ENCODE measurements around the gene OR5B3. TPM values are rescaled to one million over a fixed set of nuclear protein-coding genes. Genes with fewer than 3 reads are reported as not detected.

Gene OR5B3
- total RNA-seq, 1 experiment from 2014 or later = not detected

GRCh38 chr11:58438486-58438885 lies 31.8 kb upstream of the OR5B3 start (continued):
- TF ChIP-seq STAT6 (CRISPR knock-in tag; conservative IDR thresholded peaks at IDR 0.05; ENCODE audit: low read depth) (no peak), JUN (CRISPR knock-in tag; IDR thresholded peaks at IDR 0.05) (no peak), NFYB (CRISPR knock-in tag; conservative IDR thresholded peaks at IDR 0.05; ENCODE audit: low read depth) (no peak)

- CTCF ChIA-PET = no interaction called here
- H3K4me3 Mint-ChIP-seq = no peak overlapping the region
- ATAC-seq (no peak), DNase-seq (ENCODE audit: low spot score) (no peak)
- H3K9me3 Mint-ChIP-seq = peaks cover 16% of the 10 kb centered on the region
- H3K27ac Mint-ChIP-seq = no peak overlapping the region
- POLR2A ChIA-PET = no interaction called here
- TF ChIP-seq PRDM15 (CRISPR knock-in tag; IDR thresholded peaks at IDR 0.05) (no peak), ZNF281 (CRISPR knock-in tag; IDR thresholded peaks at IDR 0.05) (no peak), MXD4 (CRISPR knock-in tag; IDR thresholded peaks at IDR 0.05; ENCODE audit: borderline replicate concordance) (no peak), OVOL2 (CRISPR knock-in tag; IDR thresholded peaks at IDR 0.05; ENCODE audit: borderline replicate concordance) (no peak), ZNF219 (CRISPR knock-in tag; IDR thresholded peaks at IDR 0.05; ENCODE audit: borderline replicate concordance) (no peak), ZNF396 (CRISPR knock-in tag; IDR thresholded peaks at IDR 0.05; ENCODE audit: borderline replicate concordance) (no peak), AR (CRISPR knock-in tag; IDR thresholded peaks at IDR 0.05) (no peak), CDX4 (CRISPR knock-in tag; IDR thresholded peaks at IDR 0.05; ENCODE audit: borderline replicate concordance) (no peak), NFE2L1 (CRISPR knock-in tag; IDR thresholded peaks at IDR 0.05) (no peak), ZNF317 (CRISPR knock-in tag; IDR thresholded peaks at IDR 0.05; ENCODE audit: borderline replicate concordance, low read depth) (no peak), ZNF263 (CRISPR knock-in tag; IDR thresholded peaks at IDR 0.05; ENCODE audit: low read depth) (no peak), AFF4 (CRISPR knock-in tag; IDR thresholded peaks at IDR 0.05; ENCODE audit: borderline replicate concordance) (no peak)
- H3K4me1 Mint-ChIP-seq = peaks cover 6% of the 10 kb centered on the region
- no peaks in the 10 kb centered on the region for H3K27me3 Mint-ChIP-seq (ENCODE audit: low read depth)
- peaks cover 4% of the 10 kb centered on the region; the same call in 1 of the 2 replicates for H3K36me3 Mint-ChIP-seq
These were observed 27.5 kb upstream of the OR5B3 start for GRCh38 chr11:58434217-58434616.

Data from WTC11 (cell line).